Mammary epithelial cell (primary cell): Measurements from ENCODE around the gene NPAS3.

ENCODE experiments used
- CTCF ChIP-seq, 2 donors: IDR thresholded peaks in 1 of 2; conservative IDR thresholded peaks in 1 of 2; 2 replicates each; pipeline ENCODE4 v1.5.1; 2011 to 2012; ENCODE audit warnings: inconsistent platforms in 2 of 2, low read length in 2 of 2, mild to moderate bottlenecking in 2 of 2, control low read depth in 1 of 2, low read depth in 1 of 2; ENCODE audit not compliant: insufficient read depth in 1 of 2; ENCODE audit errors: extremely low read depth in 1 of 2
- EZH2 ChIP-seq: IDR thresholded peaks from 2 replicates; pipeline ENCODE4 v1.6.1; 2012; ENCODE audit warnings: low read length, inconsistent platforms, borderline replicate concordance

GRCh38 chr14:33257796-33258195, 319.1 kb downstream of the NPAS3 start:
- TF ChIP-seq CTCF (conservative IDR thresholded peaks at IDR 0.05 in 1 of 2, IDR thresholded peaks at IDR 0.05 in 1 of 2; ENCODE audit: extremely low read depth in 1 of 2, insufficient read depth in 1 of 2, low read depth in 1 of 2, low read length in 2 of 2) = no peak
- TF ChIP-seq EZH2 = no peak
